ENCODE data around the gene CNDP2.

DNA sequence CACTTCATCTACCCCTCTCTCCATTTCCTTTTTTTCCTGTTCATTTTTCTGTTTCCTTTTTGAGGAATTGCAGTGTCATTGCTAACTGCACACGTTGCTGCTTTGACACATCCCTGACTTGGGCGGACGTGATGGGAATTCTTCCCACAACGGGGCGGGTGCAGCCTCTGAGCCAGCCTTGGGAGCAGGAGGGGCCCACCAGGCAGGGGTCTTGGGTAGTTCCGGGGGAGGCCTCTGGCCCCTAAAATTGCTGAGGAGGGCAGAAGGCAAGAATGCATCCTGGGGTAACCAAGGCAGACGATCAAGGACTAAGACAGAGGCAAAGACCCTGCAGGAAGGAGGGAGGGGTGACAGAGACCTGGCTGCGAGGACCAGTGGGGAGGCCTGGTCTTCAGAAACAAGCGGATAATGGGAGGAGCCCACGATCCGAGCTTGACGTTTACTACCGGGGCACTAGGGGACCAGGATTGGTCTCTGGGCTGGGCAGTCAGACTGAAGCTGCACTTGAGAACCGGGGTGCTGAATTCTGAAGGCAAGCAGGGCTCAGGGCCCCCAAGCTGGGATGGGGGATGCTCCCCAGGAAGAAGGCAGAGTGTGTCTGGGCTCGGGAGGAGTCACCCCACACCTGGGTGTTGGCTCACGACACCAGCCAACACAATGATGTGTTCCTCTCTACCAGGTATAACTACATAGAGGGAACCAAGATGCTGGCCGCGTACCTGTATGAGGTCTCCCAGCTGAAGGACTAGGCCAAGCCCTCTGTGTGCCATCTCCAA is 23.3 kb downstream of the CNDP2 start:
- TF ChIP-seq, protein P1, sequence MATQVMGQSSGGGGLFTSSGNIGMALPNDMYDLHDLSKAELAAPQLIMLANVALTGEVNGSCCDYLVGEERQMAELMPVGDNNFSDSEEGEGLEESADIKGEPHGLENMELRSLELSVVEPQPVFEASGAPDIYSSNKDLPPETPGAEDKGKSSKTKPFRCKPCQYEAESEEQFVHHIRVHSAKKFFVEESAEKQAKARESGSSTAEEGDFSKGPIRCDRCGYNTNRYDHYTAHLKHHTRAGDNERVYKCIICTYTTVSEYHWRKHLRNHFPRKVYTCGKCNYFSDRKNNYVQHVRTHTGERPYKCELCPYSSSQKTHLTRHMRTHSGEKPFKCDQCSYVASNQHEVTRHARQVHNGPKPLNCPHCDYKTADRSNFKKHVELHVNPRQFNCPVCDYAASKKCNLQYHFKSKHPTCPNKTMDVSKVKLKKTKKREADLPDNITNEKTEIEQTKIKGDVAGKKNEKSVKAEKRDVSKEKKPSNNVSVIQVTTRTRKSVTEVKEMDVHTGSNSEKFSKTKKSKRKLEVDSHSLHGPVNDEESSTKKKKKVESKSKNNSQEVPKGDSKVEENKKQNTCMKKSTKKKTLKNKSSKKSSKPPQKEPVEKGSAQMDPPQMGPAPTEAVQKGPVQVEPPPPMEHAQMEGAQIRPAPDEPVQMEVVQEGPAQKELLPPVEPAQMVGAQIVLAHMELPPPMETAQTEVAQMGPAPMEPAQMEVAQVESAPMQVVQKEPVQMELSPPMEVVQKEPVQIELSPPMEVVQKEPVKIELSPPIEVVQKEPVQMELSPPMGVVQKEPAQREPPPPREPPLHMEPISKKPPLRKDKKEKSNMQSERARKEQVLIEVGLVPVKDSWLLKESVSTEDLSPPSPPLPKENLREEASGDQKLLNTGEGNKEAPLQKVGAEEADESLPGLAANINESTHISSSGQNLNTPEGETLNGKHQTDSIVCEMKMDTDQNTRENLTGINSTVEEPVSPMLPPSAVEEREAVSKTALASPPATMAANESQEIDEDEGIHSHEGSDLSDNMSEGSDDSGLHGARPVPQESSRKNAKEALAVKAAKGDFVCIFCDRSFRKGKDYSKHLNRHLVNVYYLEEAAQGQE (IDR thresholded peaks at IDR 0.05) = no peak
- TF ChIP-seq, protein P2, sequence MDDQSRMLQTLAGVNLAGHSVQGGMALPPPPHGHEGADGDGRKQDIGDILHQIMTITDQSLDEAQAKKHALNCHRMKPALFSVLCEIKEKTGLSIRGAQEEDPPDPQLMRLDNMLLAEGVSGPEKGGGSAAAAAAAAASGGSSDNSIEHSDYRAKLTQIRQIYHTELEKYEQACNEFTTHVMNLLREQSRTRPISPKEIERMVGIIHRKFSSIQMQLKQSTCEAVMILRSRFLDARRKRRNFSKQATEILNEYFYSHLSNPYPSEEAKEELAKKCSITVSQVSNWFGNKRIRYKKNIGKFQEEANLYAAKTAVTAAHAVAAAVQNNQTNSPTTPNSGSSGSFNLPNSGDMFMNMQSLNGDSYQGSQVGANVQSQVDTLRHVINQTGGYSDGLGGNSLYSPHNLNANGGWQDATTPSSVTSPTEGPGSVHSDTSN (IDR thresholded peaks at IDR 0.05) = no peak
- TF ChIP-seq NFE2L2 (conservative IDR thresholded peaks at IDR 0.05; ENCODE audit: low read length) = no peak
- TF ChIP-seq MAZ (IDR thresholded peaks at IDR 0.05; ENCODE audit: borderline replicate concordance, low read depth, low read length) = no peak

All from A549 (cell line).